SU-DHL-6 (cell line): ENCODE data around the gene MSL3B.
"Not testable (repeated sequence)": the region's sequence is repeated elsewhere in the genome, so short reads cannot be mapped to it uniquely, and the experiment has no call there.

Experiments used
- H2AFZ ChIP-seq: fragments of 200-600 bp; sonication (generic); 2 replicates; pipeline ENCODE4 v1.6.1; 2014; ENCODE audit warnings: low read depth, mild to moderate bottlenecking, moderate library complexity, mixed read lengths, antibody characterized with exemption, low read length; ENCODE audit not compliant: severe bottlenecking
- H3F3A ChIP-seq: fragments of 200-600 bp; shearing (Covaris generic); 2 replicates; pipeline ENCODE4 v1.6.0; 2016; ENCODE audit warnings: antibody characterized with exemption, mild to moderate bottlenecking; ENCODE audit not compliant: insufficient read depth
- H3K27ac ChIP-seq: fragments of 200-600 bp; sonication (generic); 2 replicates; pipeline ENCODE4 v1.5.1; 2016; ENCODE audit warnings: low read depth, mild to moderate bottlenecking, low read length, moderate library complexity, mixed read lengths
- H3K27me3 ChIP-seq: fragments of 200-600 bp; sonication (generic), shearing (Covaris generic); 2 replicates; pipeline ENCODE4 v1.6.0; 2014; ENCODE audit warnings: mild to moderate bottlenecking, low read length
- H3K36me3 ChIP-seq: fragments of 200-600 bp; sonication (generic); 2 replicates; pipeline ENCODE4 v1.6.1; 2014; ENCODE audit warnings: mild to moderate bottlenecking, low read length, mixed read lengths
- H3K4me2 ChIP-seq: fragments of 300-600, 200-600 bp; shearing (Covaris generic), sonication (generic); 2 replicates; pipeline ENCODE4 v1.6.0; 2014; ENCODE audit warnings: low read length, low read depth, mild to moderate bottlenecking; ENCODE audit not compliant: poor library complexity, severe bottlenecking
- H3K4me3 ChIP-seq: fragments of 200-600 bp; sonication (generic); 2 replicates; pipeline ENCODE4 v1.5.1; 2014; ENCODE audit warnings: antibody characterized with exemption, low read length, mild to moderate bottlenecking, mixed read lengths; ENCODE audit not compliant: insufficient read depth, poor library complexity, severe bottlenecking
- H3K79me2 ChIP-seq: fragments of 200-600 bp; sonication (generic); 2 replicates; pipeline ENCODE4 v1.6.1; 2014; ENCODE audit warnings: mild to moderate bottlenecking, low read length, moderate library complexity; ENCODE audit not compliant: insufficient read depth
- H3K9ac ChIP-seq: fragments of 200-600 bp; sonication (generic); 2 replicates; pipeline ENCODE4 v1.7.0; 2014; ENCODE audit warnings: mild to moderate bottlenecking, low read length
- H3K9me2 ChIP-seq: fragments of 200-600 bp; sonication (generic); replicated peaks from 2 replicates; pipeline ENCODE4 v1.6.1; 2014; ENCODE audit warnings: low read length; ENCODE audit not compliant: insufficient read depth
- H3K9me3 ChIP-seq: fragments of 200-600 bp; sonication (generic); 2 replicates; pipeline ENCODE4 v1.6.1; 2014; ENCODE audit warnings: low read length, mixed read lengths; ENCODE audit not compliant: insufficient read depth
- H4K20me1 ChIP-seq: fragments of 200-600 bp; sonication (generic); 2 replicates; pipeline ENCODE4 v1.6.1; 2014; ENCODE audit warnings: low read depth, mild to moderate bottlenecking, antibody characterized with exemption, low read length, moderate library complexity, mixed read lengths
- EZH2phosphoT487 ChIP-seq: fragments of 200-600 bp; sonication (generic), shearing (Covaris generic); conservative IDR thresholded peaks from 2 replicates; pipeline ENCODE4 v1.6.1; 2018; ENCODE audit warnings: mild to moderate bottlenecking, antibody characterized with exemption, low read length, moderate library complexity, mixed read lengths
- TF ChIP-seq, protein P1 (sequence below): fragments of 200-600 bp; sonication (generic); IDR thresholded peaks from one replicate; pipeline ENCODE4 v1.5.1; 2017; ENCODE audit warnings: antibody characterized with exemption, mild to moderate bottlenecking, low read length, moderate library complexity; ENCODE audit not compliant: insufficient read depth, poor library complexity, severe bottlenecking

The MSL3B gene

DNA sequence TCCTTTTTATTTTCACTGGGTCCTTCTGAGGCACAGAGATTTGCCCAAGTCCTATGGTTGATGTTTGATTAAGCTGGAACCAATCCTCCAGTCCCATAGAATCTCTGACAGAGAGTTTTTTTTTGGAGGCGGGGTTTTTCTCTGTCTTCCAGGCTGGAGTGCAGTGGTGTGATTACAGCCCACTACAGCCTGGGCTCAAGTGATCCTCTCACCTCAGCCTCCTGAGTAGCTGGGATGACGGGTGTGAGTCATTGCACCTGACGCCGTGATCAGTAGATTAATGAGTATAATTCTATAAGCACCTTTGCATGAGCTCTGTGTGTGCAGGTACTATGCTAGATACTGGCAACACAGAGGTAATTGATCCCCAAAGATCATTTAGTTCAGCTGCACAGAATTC is 33.7 kb upstream of the MSL3B start:
- no peaks in the 10 kb centered on the region for H3K36me3 ChIP-seq
- no peak overlapping the region for H2AFZ ChIP-seq
- H4K20me1 ChIP-seq: no peaks in the 10 kb centered on the region
- TF ChIP-seq, protein P1, sequence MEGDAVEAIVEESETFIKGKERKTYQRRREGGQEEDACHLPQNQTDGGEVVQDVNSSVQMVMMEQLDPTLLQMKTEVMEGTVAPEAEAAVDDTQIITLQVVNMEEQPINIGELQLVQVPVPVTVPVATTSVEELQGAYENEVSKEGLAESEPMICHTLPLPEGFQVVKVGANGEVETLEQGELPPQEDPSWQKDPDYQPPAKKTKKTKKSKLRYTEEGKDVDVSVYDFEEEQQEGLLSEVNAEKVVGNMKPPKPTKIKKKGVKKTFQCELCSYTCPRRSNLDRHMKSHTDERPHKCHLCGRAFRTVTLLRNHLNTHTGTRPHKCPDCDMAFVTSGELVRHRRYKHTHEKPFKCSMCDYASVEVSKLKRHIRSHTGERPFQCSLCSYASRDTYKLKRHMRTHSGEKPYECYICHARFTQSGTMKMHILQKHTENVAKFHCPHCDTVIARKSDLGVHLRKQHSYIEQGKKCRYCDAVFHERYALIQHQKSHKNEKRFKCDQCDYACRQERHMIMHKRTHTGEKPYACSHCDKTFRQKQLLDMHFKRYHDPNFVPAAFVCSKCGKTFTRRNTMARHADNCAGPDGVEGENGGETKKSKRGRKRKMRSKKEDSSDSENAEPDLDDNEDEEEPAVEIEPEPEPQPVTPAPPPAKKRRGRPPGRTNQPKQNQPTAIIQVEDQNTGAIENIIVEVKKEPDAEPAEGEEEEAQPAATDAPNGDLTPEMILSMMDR: no peak
- no peak for TF ChIP-seq EZH2phosphoT487
- no peaks in the 10 kb centered on the region for H3F3A ChIP-seq
- no peak overlapping the region for H3K4me2 ChIP-seq
- no peaks in the 10 kb centered on the region for H3K79me2 ChIP-seq
- no peak overlapping the region for H3K4me3 ChIP-seq
- no peak overlapping the region for H3K9ac ChIP-seq
- 0 out of 2 replicates have a peak, but pooled peaks cover 4% of the 10 kb centered on the region for H3K27me3 ChIP-seq
- no peaks in the 10 kb centered on the region for H3K9me3 ChIP-seq
- H3K27ac ChIP-seq: no peak overlapping the region
- no peaks in the 10 kb centered on the region for H3K9me2 ChIP-seq

DNA sequence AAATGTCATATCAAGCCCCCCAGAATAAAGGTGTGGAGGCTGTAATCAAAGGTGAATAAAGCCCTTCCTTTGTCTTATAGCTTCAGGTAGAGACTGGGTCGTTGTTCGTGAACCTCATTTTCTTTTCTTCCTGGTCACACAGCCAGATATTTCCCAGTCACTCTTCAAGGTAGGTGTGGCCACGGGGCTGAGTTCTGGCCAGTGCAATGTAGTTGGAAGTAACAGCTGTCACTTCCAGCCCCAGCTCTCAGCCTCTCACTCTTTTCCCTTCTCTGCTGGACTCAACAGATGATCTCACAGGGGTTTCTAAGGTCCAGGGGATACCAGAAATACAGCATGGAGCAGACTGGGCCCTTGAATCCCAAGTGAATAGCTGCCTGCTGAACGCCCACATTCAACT is 33.2 kb upstream of the MSL3B start:
- Histone ChIP-seq H3K4me3 (no peak overlapping the region), H3K36me3 (no peaks in the 10 kb centered on the region), H3K79me2 (no peaks in the 10 kb centered on the region), H4K20me1 (no peaks in the 10 kb centered on the region), H2AFZ (no peak overlapping the region), H3K4me2 (no peak overlapping the region), H3K27ac (no peak overlapping the region), H3K9me3 (no peaks in the 10 kb centered on the region), H3K27me3 (0 out of 2 replicates have a peak, but pooled peaks cover 4% of the 10 kb centered on the region), H3F3A (no peaks in the 10 kb centered on the region), H3K9ac (no peak overlapping the region), H3K9me2 (no peaks in the 10 kb centered on the region)
- no peak for TF ChIP-seq EZH2phosphoT487
- TF ChIP-seq, protein P1: no peak

DNA sequence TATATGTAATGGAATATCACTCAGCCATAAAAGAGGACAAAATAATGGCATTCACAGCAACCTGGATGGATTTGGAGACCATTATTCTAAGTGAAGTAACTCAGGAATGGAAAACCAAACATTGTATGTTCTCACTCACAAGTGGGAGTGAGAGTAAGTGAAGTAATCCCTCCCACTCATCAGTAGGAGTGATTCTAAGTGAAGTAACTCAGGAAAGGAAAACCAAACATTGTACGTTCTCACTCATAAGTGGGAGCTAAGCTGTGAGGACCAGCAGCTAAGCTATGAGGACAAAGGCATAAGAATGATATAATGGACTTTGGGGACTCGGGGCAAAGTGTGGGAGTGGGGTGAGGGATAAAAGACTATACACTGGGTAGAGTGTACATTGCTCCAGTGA is 28.1 kb upstream of the MSL3B start:
- not testable (repeated sequence) for H3K9me3 ChIP-seq, H3K9me2 ChIP-seq, H4K20me1 ChIP-seq, H3K27me3 ChIP-seq, H2AFZ ChIP-seq, H3K36me3 ChIP-seq, H3K9ac ChIP-seq, H3K4me2 ChIP-seq, H3F3A ChIP-seq, H3K27ac ChIP-seq, H3K79me2 ChIP-seq, H3K4me3 ChIP-seq

DNA sequence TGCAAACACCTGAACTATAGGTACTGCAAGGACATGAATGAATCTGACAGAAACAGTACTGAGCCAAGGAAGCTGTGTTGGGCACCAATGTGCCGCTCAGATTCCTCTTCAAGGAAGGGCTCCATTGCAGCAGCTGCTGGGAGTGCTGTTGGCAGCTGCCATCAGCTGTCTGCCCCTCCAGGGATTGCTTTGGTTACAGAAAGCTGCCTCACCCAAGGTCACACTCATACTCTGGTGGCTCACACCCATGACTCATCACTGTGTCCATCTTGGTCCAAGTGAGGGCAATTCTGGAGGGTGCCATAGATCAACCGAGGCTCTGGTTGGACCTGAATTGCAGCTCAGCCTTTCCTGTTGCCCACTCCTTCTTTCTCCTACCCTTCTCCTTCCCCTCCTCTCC is 24.6 kb upstream of the MSL3B start:
- Histone ChIP-seq H3K4me3 (no peak overlapping the region), H3K27ac (no peak overlapping the region), H4K20me1 (no peaks in the 10 kb centered on the region), H3K27me3 (no peaks in the 10 kb centered on the region), H3F3A (no peaks in the 10 kb centered on the region), H3K36me3 (no peaks in the 10 kb centered on the region), H3K9ac (no peak overlapping the region), H3K4me2 (no peak overlapping the region), H3K9me2 (no peaks in the 10 kb centered on the region), H3K79me2 (no peaks in the 10 kb centered on the region), H3K9me3 (no peaks in the 10 kb centered on the region), H2AFZ (no peak overlapping the region)
- TF ChIP-seq, protein P1: no peak
- no peak for TF ChIP-seq EZH2phosphoT487
